Colonic mucosa (tissue), 4 donors: ENCODE measurements around the gene TDRD7. TPM values are rescaled to one million over a fixed set of nuclear protein-coding genes. Genes with fewer than 3 reads are reported as not detected.

Source experiments
- DNase-seq: peaks from one replicate; pipeline ENCODE4 v3.0.0-alpha.2; 2020
- H3K27ac ChIP-seq: fragments of 200-600 bp; one replicate; pipeline ENCODE4 v1.8.0; 2021
- H3K27me3 ChIP-seq: fragments of 200-600 bp; one replicate; pipeline ENCODE4 v1.8.0; 2021
- H3K36me3 ChIP-seq: fragments of 200-600 bp; one replicate; pipeline ENCODE4 v1.8.0; 2021
- H3K4me1 ChIP-seq: fragments of 200-600 bp; one replicate; pipeline ENCODE4 v1.8.0; 2021; ENCODE audit warnings: mild to moderate bottlenecking
- H3K4me3 ChIP-seq: fragments of 200-600 bp; one replicate; pipeline ENCODE4 v1.8.0; 2021
- H3K9ac ChIP-seq, 2 donors: one replicate each; pipeline ENCODE4 v1.7.0; 2013; ENCODE audit warnings: control low read depth in 2 of 2, low read depth in 2 of 2, low read length in 2 of 2
- H3K9me3 ChIP-seq: fragments of 200-600 bp; one replicate; pipeline ENCODE4 v1.8.0; 2021
- CTCF ChIP-seq: fragments of 200-600 bp; IDR thresholded peaks from one replicate; pipeline ENCODE4 v1.8.0; 2022; ENCODE audit warnings: antibody characterized with exemption, mild to moderate bottlenecking
- intact Hi-C: fragments of 100-400 bp; cut with DNase I; formaldehyde crosslinking; loops from one replicate; pipeline ENCODE4 v1.14.1; 2022
- total RNA-seq, 2 donors: library from RNA; stranded (reverse); fragmentation: NEBNext Ultra II Directional in 1 of 2; extraction: Animal tissue kit (Norgen Biotek cat#: 25700) in 1 of 2; gene quantifications; one replicate each; pipeline ENCODE4 v1.2.1, GENCODE V29; 2021
- donor health status: healthy.
- donor health status: DM: no; HTN: no; CAD: no.
- donor health status: DM: no; HTN: no; CAD: no.

TDRD7 gene
- total RNA-seq, 2 donors from 2014 or later = 28.8 to 35.3 TPM

- DNase-seq = no peak
- Histone ChIP-seq H3K36me3 (no peaks in the 10 kb centered on the region), H3K27me3 (peaks cover 23% of the 10 kb centered on the region), H3K4me3 (peak overlapping the region; percentile 67), H3K4me1 (peaks cover 7% of the 10 kb centered on the region), H3K9me3 (no peaks in the 10 kb centered on the region), H3K27ac (no peak overlapping the region), H3K9ac (no peak overlapping the region)
- TF ChIP-seq CTCF = no peak
- intact Hi-C loops = no loop called here
Observed at GRCh38 chr9:97500765-97501176, 88.9 kb downstream of the TDRD7 start.

DNA sequence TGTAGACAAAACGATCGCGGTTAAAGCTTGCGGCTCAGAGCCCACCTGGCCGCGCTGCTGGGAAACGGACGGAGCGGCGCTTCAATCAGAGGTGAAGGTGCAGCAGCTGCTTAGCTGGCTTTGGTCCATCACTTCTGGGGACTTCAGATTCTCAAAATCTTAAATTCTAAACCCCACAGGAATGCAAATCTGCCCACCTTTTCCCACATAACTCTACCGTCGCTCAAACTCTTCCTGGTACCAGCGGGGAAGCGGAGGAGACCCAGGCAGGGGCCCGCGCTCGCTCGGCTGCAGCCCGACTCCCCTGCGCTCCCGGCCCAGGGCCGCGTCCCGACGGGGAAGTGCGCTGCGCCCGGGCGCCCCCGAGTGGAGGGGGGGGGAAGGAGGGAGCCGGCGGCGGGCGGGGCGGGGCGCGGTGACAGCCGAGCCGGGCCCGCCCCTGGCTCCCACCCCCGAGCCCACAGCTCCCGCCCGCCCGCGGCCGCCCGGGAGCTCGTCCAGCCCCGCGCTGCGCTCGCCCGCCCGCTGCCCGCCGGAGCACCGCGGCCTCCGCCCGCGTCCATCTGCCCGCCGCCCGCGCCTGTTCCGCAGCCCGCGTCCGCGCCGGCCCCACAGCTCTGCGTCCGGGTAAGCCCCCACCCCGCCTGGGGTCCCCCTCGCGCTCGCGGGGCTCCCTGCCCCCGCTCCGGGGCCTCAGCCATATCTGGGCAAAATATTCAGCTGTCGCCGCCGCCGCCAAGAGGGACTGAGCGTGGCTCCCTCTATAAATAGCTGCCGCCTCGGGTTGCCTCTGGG is 89.5 kb downstream of the TDRD7 start, which contains the start of gene TMOD1:
TSS of gene TMOD1 (plus strand) at position 490 of the 795 bp plus-strand sequence. CDS start 22,523 bp downstream, outside the sequence.
- Histone ChIP-seq H3K27ac (no peak within 1 kb of the TSS), H3K36me3 (no peaks in the 10 kb centered on the region), H3K9ac (peak within 1 kb of the TSS; percentile 28 to 71), H3K4me3 (peak within 1 kb of the TSS; percentile 67), H3K27me3 (peaks cover 23% of the 10 kb centered on the region), H3K4me1 (peaks cover 7% of the 10 kb centered on the region), H3K9me3 (no peaks in the 10 kb centered on the region)
- TF ChIP-seq CTCF = no peak
- intact Hi-C loops = no loop called here
- DNase-seq = peak; percentile 75

DNA sequence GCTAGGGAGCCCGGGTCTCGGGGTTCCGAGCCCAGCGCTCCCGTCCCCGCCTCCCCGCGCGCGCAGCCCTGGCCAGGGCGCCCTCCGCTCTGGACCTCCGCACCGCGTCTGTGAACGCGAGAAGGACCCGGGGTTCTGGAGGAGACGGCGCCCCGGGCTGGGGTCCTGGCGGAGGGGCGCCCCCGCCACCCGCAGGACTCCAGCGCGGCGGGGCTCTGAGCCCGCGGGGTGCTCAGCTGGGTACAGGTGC is 90.0 kb downstream of the TDRD7 start:
- peak overlapping the region; percentile 28 to 71 for H3K9ac ChIP-seq
- no peaks in the 10 kb centered on the region for H3K9me3 ChIP-seq
- H3K27me3 ChIP-seq = peaks cover 23% of the 10 kb centered on the region
- peaks cover 7% of the 10 kb centered on the region for H3K4me1 ChIP-seq
- TF ChIP-seq CTCF = no peak
- no peaks in the 10 kb centered on the region for H3K36me3 ChIP-seq
- no peak overlapping the region for H3K27ac ChIP-seq
- intact Hi-C loops = no loop called here
- no peak for DNase-seq
- H3K4me3 ChIP-seq = peak overlapping the region; percentile 67

DNA sequence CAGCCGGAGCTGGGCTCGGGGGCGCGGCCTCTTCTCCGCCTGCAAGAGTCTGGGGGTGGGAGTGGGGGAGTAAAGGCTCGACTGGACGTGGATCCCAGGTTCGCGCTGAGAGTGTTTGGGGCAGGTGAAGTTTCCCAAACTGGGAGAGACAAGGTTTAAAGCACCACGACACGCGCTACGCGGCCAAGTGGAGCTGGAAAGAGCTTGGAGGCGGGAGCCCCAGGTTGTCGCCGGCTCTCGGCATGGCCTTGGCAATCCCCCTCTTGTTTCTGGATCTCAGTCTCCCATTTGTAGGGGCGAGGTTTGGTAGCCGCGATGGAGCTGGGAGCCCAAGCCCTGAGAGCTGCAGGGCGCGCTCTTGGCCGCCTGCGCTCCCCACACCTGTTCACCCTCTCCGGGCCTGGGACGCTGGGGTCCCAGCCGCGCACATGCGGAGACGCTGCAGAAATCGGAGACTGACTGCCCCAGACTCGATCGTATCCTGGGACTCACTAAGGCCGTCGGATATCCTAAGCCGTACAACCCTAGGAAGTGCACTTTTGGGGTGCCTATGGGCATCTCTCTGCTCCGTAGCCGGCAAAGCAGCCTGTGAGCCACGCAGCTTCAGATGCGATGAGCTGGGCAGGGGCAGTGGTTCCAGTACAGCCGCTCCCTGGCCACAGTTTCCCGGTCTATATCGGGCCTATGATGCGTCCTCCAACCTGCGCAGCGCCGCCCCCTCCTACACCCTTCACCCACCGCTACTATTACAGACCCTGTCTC is 90.5 kb downstream of the TDRD7 start:
- TF ChIP-seq CTCF = no peak
- intact Hi-C loops = no loop called here
- Histone ChIP-seq H3K36me3 (no peaks in the 10 kb centered on the region), H3K4me3 (peak overlapping the region; percentile 67), H3K4me1 (peaks cover 7% of the 10 kb centered on the region), H3K27me3 (peaks cover 23% of the 10 kb centered on the region), H3K27ac (no peak overlapping the region), H3K9me3 (no peaks in the 10 kb centered on the region), H3K9ac (peak overlapping the region; percentile 29 to 71)
- no peak for DNase-seq

GRCh38 chr9:97502984-97503861 is 91.3 kb downstream of the TDRD7 start:
- Histone ChIP-seq H3K4me1 (peaks cover 7% of the 10 kb centered on the region), H3K36me3 (no peaks in the 10 kb centered on the region), H3K9me3 (no peaks in the 10 kb centered on the region), H3K9ac (peak overlapping the region in 1 of 2 donors; percentile 29), H3K27me3 (peaks cover 23% of the 10 kb centered on the region), H3K4me3 (peak overlapping the region; percentile 67), H3K27ac (no peak overlapping the region)
- intact Hi-C loops = no loop called here
- DNase-seq = no peak
- no peak for TF ChIP-seq CTCF
